Calu3 (cell line): ENCODE data around the gene LIPC. TPM values are rescaled to one million over a fixed set of nuclear protein-coding genes. Genes with fewer than 3 reads are reported as not detected.

Source experiments
- BruUV-seq: library from RNA; stranded (reverse); fragments of 400-500 nt; replicated peaks from 2 replicates; lab custom pipeline; 2021; lab: Mats Ljungman, UMichigan
- CTCF ChIA-PET: fragments of 300-600 bp; sonication (Branson Sonifier 250); formaldehyde crosslinking; loops from one replicate; lab custom pipeline; 2022; ENCODE audit warnings: antibody characterized with exemption; lab: Charles Lee
- DNase-seq: peaks from one replicate; pipeline ENCODE4 v3.0.0; 2022
- H3K27ac Mint-ChIP-seq: one replicate; pipeline ENCODE4 v1.8.0; 2022; ENCODE audit warnings: mixed read lengths; ENCODE audit not compliant: unreplicated experiment
- H3K27me3 Mint-ChIP-seq: one replicate; pipeline ENCODE4 v1.8.0; 2022; ENCODE audit warnings: mixed read lengths; ENCODE audit not compliant: unreplicated experiment
- H3K36me3 Mint-ChIP-seq: one replicate; pipeline ENCODE4 v1.8.0; 2022; ENCODE audit warnings: mild to moderate bottlenecking, moderate library complexity, mixed read lengths; ENCODE audit not compliant: insufficient read depth, unreplicated experiment
- H3K4me1 Mint-ChIP-seq: one replicate; pipeline ENCODE4 v1.8.0; 2022; ENCODE audit warnings: mild to moderate bottlenecking, low read depth, mixed read lengths; ENCODE audit not compliant: unreplicated experiment
- H3K4me3 Mint-ChIP-seq: one replicate; pipeline ENCODE4 v1.8.0; 2022; ENCODE audit warnings: mild to moderate bottlenecking, low read depth, moderate library complexity, mixed read lengths; ENCODE audit not compliant: unreplicated experiment
- H3K9me3 Mint-ChIP-seq: one replicate; pipeline ENCODE4 v1.8.0; 2022; ENCODE audit warnings: low read depth, mixed read lengths; ENCODE audit not compliant: unreplicated experiment
- CTCF ChIP-seq: fragments of 200-600 bp; IDR thresholded peaks from one replicate; pipeline ENCODE4 v1.8.0; 2022; ENCODE audit warnings: antibody characterized with exemption; ENCODE audit not compliant: unreplicated experiment
- intact Hi-C: fragments of 100-400 bp; cut with micrococcal nuclease; formaldehyde crosslinking; loops from one replicate; pipeline ENCODE4 v1.10.0; 2022; ENCODE audit not compliant: unreplicated experiment
- total RNA-seq: library from RNA; stranded (reverse); gene quantifications from 2 replicates; pipeline ENCODE4 v1.2.3, GENCODE V29; 2022

The LIPC gene
- total RNA-seq, 1 experiment from 2014 or later = not detected

- Mint-ChIP-seq H3K9me3 (no peaks in the 10 kb centered on the region), H3K4me3 (no peak overlapping the region), H3K27ac (no peak overlapping the region), H3K36me3 (no peaks in the 10 kb centered on the region), H3K27me3 (no peaks in the 10 kb centered on the region), H3K4me1 (peaks cover 32% of the 10 kb centered on the region)
- no peak for TF ChIP-seq CTCF
- CTCF ChIA-PET = no interaction called here
- no peak for DNase-seq
- intact Hi-C loops = no loop called here
- BruUV-seq = no TSS peak
Measured at GRCh38 chr15:58556028-58556361, 124.2 kb downstream of the LIPC start.

DNA sequence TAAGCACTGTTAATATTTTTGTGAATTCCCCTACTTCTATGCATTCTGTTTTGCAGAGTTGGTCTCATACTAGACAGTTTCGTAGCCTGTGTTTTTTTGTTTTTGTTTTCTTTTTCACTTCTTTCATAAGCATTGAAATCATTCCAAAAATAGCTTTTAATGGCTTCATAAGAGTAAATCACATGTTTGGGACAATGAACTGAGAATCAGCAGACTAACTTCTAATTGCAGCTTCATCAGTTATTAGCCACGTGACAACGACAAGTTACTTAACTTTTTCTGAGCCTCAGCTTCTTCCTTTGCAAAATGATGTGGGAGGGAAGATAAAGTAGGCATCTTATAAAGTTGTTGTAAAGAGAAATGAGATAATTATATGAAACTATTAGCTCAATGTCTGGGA, 124.8 kb downstream of the LIPC start:
- Mint-ChIP-seq H3K4me3 (no peak overlapping the region), H3K36me3 (no peaks in the 10 kb centered on the region), H3K9me3 (no peaks in the 10 kb centered on the region), H3K4me1 (peaks cover 32% of the 10 kb centered on the region), H3K27me3 (no peaks in the 10 kb centered on the region), H3K27ac (no peak overlapping the region)
- no peak for TF ChIP-seq CTCF
- CTCF ChIA-PET = interaction anchor here (0.7 kb wide), 1 partner anchor 227 kb away, joined by 4 read pairs; no protein-coding TSS in a partner anchor
- DNase-seq = no peak
- no TSS peak for BruUV-seq
- intact Hi-C loops = no loop called here

DNA sequence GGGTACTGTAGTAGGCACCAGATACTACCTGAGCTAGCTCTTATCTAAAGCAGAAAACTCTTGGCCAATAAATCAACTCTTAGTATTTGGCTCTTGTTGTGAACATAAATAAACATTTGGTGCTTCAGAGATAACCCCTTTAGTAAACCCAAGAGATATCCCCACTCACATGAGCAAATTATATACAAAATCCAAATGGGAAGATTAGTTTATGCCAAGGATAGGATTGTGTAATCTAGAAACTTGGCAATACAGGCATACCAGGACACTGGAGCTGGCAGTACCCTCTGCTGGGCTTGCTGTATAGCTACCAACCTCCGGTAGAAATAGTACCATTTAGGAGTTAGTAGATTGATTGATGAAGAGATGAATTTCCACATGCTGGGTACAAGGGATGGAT, 127.0 kb downstream of the LIPC start:
- Mint-ChIP-seq H3K4me3 (no peak overlapping the region), H3K4me1 (peaks cover 19% of the 10 kb centered on the region), H3K27me3 (no peaks in the 10 kb centered on the region), H3K36me3 (no peaks in the 10 kb centered on the region), H3K9me3 (no peaks in the 10 kb centered on the region), H3K27ac (no peak overlapping the region)
- DNase-seq = no peak
- no TSS peak for BruUV-seq
- CTCF ChIA-PET = interaction anchor here (1.5 kb wide), 1 partner anchor 11 kb away, joined by 3 read pairs; no protein-coding TSS in a partner anchor
- intact Hi-C loops = no loop called here
- no peak for TF ChIP-seq CTCF

DNA sequence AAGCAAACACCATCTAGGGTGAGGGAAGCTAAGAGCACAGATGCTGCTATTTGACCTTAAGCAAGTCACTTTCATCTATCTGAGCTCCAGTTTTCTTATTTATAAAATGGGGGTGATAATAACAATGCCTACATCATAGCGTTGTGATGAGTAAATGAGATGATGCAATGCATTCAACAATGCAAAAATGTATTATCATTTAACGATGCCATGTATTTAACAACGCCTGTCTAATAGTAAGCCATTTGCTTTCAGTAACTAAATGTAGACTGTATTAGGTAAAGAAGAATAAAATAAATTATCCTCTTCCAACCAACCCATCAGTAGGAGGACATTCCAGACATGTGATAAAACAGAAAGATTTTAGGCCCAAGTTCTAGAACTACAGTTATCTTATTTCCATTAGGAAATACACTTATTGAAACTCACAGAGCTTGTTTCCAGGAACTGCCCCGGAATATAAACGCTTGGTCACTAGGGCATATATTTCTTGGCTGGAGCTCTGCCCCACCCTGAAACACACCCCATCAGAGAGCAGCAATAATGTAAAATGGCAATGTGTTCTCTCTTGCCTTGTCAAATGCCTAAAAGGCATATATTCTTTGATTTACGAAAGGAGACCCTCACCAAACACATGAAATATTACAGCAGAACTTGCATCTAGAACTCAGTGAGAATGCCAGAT, 128.3 kb downstream of the LIPC start:
- intact Hi-C loops = no loop called here

More for the DNA sequence above, 128.3 kb downstream of the LIPC start:
- no peak for TF ChIP-seq CTCF
- no TSS peak for BruUV-seq
- Mint-ChIP-seq H3K9me3 (no peaks in the 10 kb centered on the region), H3K27ac (no peak overlapping the region), H3K36me3 (no peaks in the 10 kb centered on the region), H3K4me1 (peaks cover 19% of the 10 kb centered on the region), H3K27me3 (no peaks in the 10 kb centered on the region), H3K4me3 (no peak overlapping the region)
- CTCF ChIA-PET = interaction anchor here (0.6 kb wide), 1 partner anchor 18 kb away, joined by 3 read pairs; no protein-coding TSS in a partner anchor
- no peak for DNase-seq
